ENCODE data around the gene SLC9A7.

DNA sequence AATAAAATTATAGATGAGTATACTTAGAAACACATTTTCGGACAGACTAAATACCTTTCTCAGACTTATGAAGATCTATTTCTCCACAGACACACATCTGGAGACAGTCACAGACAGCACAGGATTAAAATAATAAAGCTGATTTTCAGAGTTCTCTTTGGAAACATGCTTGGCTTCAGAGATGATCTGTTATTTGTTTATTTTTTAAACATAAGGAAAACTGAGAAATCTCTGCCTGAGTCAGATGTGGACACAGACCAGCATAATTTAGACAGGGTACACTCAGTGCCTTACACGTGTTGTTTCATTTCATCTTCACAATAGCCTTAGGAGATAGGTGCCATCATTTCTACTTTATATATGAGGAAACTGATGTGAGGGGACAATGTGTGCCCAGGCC, 92.1 kb downstream of the SLC9A7 start:
- TF ChIP-seq BCL11B (tag by site-specific recombination; IDR thresholded peaks at IDR 0.05; ENCODE audit: low read depth) = no peak
- no peak for TF ChIP-seq ZBTB26 (tag by site-specific recombination; optimal IDR thresholded peaks at IDR 0.05)
- TF ChIP-seq IKZF3 (tag by site-specific recombination; IDR thresholded peaks at IDR 0.05) = no peak
- no peak for TF ChIP-seq ZNF624 (tag by site-specific recombination; IDR thresholded peaks at IDR 0.05)
- TF ChIP-seq, protein P1, sequence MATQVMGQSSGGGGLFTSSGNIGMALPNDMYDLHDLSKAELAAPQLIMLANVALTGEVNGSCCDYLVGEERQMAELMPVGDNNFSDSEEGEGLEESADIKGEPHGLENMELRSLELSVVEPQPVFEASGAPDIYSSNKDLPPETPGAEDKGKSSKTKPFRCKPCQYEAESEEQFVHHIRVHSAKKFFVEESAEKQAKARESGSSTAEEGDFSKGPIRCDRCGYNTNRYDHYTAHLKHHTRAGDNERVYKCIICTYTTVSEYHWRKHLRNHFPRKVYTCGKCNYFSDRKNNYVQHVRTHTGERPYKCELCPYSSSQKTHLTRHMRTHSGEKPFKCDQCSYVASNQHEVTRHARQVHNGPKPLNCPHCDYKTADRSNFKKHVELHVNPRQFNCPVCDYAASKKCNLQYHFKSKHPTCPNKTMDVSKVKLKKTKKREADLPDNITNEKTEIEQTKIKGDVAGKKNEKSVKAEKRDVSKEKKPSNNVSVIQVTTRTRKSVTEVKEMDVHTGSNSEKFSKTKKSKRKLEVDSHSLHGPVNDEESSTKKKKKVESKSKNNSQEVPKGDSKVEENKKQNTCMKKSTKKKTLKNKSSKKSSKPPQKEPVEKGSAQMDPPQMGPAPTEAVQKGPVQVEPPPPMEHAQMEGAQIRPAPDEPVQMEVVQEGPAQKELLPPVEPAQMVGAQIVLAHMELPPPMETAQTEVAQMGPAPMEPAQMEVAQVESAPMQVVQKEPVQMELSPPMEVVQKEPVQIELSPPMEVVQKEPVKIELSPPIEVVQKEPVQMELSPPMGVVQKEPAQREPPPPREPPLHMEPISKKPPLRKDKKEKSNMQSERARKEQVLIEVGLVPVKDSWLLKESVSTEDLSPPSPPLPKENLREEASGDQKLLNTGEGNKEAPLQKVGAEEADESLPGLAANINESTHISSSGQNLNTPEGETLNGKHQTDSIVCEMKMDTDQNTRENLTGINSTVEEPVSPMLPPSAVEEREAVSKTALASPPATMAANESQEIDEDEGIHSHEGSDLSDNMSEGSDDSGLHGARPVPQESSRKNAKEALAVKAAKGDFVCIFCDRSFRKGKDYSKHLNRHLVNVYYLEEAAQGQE (tag by site-specific recombination; IDR thresholded peaks at IDR 0.05) = no peak
